ENCODE results near the gene ZSCAN10.

GRCh38 chr16:3045758-3046640, 53.1 kb downstream of the ZSCAN10 start, which contains the start of gene MMP25:
- TF ChIP-seq ATF1 (CRISPR knock-in tag; IDR thresholded peaks at IDR 0.05) (no peak), BHLHE40 (IDR thresholded peaks at IDR 0.05; ENCODE audit: low read length) (no peak)
